Measurements from ENCODE around the gene TRAPPC13. TPM values are rescaled to one million over a fixed set of nuclear protein-coding genes. Genes with fewer than 3 reads are reported as not detected.

Gene TRAPPC13
- total and polyA plus RNA-seq, 2 of the 13 experiments (the other 11 are each of a cell fraction or from before 2014, with no cell fraction given), result 8.4 to 19.6 TPM

DNA sequence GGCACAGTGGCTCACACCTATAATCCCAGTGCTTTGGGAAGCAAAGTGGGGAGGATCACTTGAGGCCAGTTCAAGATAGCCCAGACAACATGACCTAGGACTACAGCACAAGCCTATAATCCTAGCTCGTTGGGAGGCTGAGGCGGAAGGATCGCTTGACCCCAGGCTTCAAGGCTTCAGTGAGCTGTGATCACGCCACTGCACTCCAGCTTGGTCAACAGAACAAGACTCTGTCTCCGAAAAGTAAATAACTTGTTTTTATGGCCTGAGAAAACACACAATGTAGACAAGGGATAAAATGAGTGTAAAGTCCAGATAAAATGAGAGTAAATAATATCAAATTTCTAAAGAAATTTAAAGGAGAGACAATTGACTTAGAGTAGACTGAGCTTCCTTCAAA lies 26.3 kb downstream of the TRAPPC13 start (continued):
- TF ChIP-seq FOSL1 (CRISPR knock-in tag; IDR thresholded peaks at IDR 0.05; ENCODE audit: borderline replicate concordance), result no peak
- TF ChIP-seq CC2D1A (CRISPR knock-in tag; IDR thresholded peaks at IDR 0.05), result no peak
- no peak for TF ChIP-seq ZNF383 (CRISPR knock-in tag; IDR thresholded peaks at IDR 0.05; ENCODE audit: borderline replicate concordance)
- TF ChIP-seq, protein P1, sequence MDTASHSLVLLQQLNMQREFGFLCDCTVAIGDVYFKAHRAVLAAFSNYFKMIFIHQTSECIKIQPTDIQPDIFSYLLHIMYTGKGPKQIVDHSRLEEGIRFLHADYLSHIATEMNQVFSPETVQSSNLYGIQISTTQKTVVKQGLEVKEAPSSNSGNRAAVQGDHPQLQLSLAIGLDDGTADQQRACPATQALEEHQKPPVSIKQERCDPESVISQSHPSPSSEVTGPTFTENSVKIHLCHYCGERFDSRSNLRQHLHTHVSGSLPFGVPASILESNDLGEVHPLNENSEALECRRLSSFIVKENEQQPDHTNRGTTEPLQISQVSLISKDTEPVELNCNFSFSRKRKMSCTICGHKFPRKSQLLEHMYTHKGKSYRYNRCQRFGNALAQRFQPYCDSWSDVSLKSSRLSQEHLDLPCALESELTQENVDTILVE (CRISPR knock-in tag; IDR thresholded peaks at IDR 0.05), result no peak
- TF ChIP-seq, protein P2, sequence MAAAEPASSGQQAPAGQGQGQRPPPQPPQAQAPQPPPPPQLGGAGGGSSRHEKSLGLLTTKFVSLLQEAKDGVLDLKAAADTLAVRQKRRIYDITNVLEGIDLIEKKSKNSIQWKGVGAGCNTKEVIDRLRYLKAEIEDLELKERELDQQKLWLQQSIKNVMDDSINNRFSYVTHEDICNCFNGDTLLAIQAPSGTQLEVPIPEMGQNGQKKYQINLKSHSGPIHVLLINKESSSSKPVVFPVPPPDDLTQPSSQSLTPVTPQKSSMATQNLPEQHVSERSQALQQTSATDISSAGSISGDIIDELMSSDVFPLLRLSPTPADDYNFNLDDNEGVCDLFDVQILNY (CRISPR knock-in tag; conservative IDR thresholded peaks at IDR 0.05), result no peak
- no peak for TF ChIP-seq ZNF660 (CRISPR knock-in tag; IDR thresholded peaks at IDR 0.05; ENCODE audit: borderline replicate concordance, low read depth)
- no peak for TF ChIP-seq ZNF225 (CRISPR knock-in tag; IDR thresholded peaks at IDR 0.05)
- TF ChIP-seq ZBTB3 (CRISPR knock-in tag; IDR thresholded peaks at IDR 0.05; ENCODE audit: borderline replicate concordance, low read depth), result no peak
- TF ChIP-seq ZNF7 (CRISPR knock-in tag; IDR thresholded peaks at IDR 0.05), result no peak
- TF ChIP-seq ZNF484 (CRISPR knock-in tag; IDR thresholded peaks at IDR 0.05; ENCODE audit: borderline replicate concordance, low read depth), result no peak
- no peak; the same call in 1 of the 2 replicates for TF ChIP-seq NFIC (IDR thresholded peaks at IDR 0.05; ENCODE audit: low read length)
- no peak for TF ChIP-seq HOXA5 (CRISPR knock-in tag; IDR thresholded peaks at IDR 0.05)
- TF ChIP-seq, protein P3, sequence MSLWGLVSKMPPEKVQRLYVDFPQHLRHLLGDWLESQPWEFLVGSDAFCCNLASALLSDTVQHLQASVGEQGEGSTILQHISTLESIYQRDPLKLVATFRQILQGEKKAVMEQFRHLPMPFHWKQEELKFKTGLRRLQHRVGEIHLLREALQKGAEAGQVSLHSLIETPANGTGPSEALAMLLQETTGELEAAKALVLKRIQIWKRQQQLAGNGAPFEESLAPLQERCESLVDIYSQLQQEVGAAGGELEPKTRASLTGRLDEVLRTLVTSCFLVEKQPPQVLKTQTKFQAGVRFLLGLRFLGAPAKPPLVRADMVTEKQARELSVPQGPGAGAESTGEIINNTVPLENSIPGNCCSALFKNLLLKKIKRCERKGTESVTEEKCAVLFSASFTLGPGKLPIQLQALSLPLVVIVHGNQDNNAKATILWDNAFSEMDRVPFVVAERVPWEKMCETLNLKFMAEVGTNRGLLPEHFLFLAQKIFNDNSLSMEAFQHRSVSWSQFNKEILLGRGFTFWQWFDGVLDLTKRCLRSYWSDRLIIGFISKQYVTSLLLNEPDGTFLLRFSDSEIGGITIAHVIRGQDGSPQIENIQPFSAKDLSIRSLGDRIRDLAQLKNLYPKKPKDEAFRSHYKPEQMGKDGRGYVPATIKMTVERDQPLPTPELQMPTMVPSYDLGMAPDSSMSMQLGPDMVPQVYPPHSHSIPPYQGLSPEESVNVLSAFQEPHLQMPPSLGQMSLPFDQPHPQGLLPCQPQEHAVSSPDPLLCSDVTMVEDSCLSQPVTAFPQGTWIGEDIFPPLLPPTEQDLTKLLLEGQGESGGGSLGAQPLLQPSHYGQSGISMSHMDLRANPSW (CRISPR knock-in tag; IDR thresholded peaks at IDR 0.05; ENCODE audit: borderline replicate concordance), result no peak
- TF ChIP-seq ZNF766 (CRISPR knock-in tag; IDR thresholded peaks at IDR 0.05; ENCODE audit: borderline replicate concordance), result no peak
- TF ChIP-seq, protein P4, sequence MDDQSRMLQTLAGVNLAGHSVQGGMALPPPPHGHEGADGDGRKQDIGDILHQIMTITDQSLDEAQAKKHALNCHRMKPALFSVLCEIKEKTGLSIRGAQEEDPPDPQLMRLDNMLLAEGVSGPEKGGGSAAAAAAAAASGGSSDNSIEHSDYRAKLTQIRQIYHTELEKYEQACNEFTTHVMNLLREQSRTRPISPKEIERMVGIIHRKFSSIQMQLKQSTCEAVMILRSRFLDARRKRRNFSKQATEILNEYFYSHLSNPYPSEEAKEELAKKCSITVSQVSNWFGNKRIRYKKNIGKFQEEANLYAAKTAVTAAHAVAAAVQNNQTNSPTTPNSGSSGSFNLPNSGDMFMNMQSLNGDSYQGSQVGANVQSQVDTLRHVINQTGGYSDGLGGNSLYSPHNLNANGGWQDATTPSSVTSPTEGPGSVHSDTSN (CRISPR knock-in tag; IDR thresholded peaks at IDR 0.05; ENCODE audit: borderline replicate concordance), result no peak
- TF ChIP-seq HOXD1 (CRISPR knock-in tag; IDR thresholded peaks at IDR 0.05), result no peak
- no peak for TF ChIP-seq ZNF672 (CRISPR knock-in tag; IDR thresholded peaks at IDR 0.05)
- TF ChIP-seq, protein P5, sequence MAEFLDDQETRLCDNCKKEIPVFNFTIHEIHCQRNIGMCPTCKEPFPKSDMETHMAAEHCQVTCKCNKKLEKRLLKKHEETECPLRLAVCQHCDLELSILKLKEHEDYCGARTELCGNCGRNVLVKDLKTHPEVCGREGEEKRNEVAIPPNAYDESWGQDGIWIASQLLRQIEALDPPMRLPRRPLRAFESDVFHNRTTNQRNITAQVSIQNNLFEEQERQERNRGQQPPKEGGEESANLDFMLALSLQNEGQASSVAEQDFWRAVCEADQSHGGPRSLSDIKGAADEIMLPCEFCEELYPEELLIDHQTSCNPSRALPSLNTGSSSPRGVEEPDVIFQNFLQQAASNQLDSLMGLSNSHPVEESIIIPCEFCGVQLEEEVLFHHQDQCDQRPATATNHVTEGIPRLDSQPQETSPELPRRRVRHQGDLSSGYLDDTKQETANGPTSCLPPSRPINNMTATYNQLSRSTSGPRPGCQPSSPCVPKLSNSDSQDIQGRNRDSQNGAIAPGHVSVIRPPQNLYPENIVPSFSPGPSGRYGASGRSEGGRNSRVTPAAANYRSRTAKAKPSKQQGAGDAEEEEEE (CRISPR knock-in tag; IDR thresholded peaks at IDR 0.05; ENCODE audit: borderline replicate concordance), result no peak
- TF ChIP-seq STAG1 (CRISPR knock-in tag; IDR thresholded peaks at IDR 0.05), result no peak
- TF ChIP-seq, protein P6, sequence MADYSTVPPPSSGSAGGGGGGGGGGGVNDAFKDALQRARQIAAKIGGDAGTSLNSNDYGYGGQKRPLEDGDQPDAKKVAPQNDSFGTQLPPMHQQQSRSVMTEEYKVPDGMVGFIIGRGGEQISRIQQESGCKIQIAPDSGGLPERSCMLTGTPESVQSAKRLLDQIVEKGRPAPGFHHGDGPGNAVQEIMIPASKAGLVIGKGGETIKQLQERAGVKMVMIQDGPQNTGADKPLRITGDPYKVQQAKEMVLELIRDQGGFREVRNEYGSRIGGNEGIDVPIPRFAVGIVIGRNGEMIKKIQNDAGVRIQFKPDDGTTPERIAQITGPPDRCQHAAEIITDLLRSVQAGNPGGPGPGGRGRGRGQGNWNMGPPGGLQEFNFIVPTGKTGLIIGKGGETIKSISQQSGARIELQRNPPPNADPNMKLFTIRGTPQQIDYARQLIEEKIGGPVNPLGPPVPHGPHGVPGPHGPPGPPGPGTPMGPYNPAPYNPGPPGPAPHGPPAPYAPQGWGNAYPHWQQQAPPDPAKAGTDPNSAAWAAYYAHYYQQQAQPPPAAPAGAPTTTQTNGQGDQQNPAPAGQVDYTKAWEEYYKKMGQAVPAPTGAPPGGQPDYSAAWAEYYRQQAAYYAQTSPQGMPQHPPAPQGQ (CRISPR knock-in tag; IDR thresholded peaks at IDR 0.05; ENCODE audit: borderline replicate concordance), result no peak
- no peak for TF ChIP-seq ZNF564 (CRISPR knock-in tag; IDR thresholded peaks at IDR 0.05)
- TF ChIP-seq PHF21A (CRISPR knock-in tag; IDR thresholded peaks at IDR 0.05), result no peak
